NB4 (cell line): ENCODE data around the gene CEP104.

Experiments used
- DNase-seq: peaks from one replicate; pipeline ENCODE4 v3.0.0; 2010; ENCODE audit warnings: low read depth
- H3K4me3 ChIP-seq: one replicate; pipeline ENCODE4 v1.5.1; 2011; ENCODE audit warnings: mild to moderate bottlenecking, low read depth, low read length, moderate library complexity
- MYC ChIP-seq: IDR thresholded peaks from 2 replicates; pipeline ENCODE4 v1.6.1; 2011; ENCODE audit warnings: low read depth, low read length
- POLR2A ChIP-seq: IDR thresholded peaks from 2 replicates; pipeline ENCODE4 v1.6.1; 2011; ENCODE audit warnings: mild to moderate bottlenecking; ENCODE audit not compliant: insufficient read length; ENCODE audit errors: extremely low read depth
- TF ChIP-seq, protein P1 (sequence below): IDR thresholded peaks from one replicate; pipeline ENCODE4 v1.5.1; 2012; ENCODE audit warnings: low read depth, low read length
- TF ChIP-seq, protein P2 (sequence below): IDR thresholded peaks from 2 replicates; pipeline ENCODE4 v1.6.1; 2011; ENCODE audit warnings: low read depth, low read length

CEP104 gene

DNA sequence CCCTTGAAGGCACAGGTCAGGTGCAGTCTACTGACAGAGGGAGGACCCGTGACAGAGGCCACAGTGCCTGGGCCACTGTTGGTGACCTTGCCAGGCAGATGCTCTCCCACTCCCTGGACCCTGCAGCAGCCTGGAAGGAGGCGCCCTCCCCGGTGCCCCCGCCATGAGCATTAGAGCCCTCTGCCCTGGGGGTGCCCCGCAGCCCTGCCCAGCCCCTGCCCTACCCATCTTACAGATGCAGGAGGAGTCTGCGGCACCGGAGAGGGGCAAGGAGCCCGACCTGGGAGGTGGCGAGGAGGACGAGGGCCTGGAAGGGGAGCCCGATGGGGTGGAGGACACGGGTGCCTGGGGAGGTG is 94.2 kb downstream of the CEP104 start:
- TF ChIP-seq POLR2A: no peak
- TF ChIP-seq, protein P1, sequence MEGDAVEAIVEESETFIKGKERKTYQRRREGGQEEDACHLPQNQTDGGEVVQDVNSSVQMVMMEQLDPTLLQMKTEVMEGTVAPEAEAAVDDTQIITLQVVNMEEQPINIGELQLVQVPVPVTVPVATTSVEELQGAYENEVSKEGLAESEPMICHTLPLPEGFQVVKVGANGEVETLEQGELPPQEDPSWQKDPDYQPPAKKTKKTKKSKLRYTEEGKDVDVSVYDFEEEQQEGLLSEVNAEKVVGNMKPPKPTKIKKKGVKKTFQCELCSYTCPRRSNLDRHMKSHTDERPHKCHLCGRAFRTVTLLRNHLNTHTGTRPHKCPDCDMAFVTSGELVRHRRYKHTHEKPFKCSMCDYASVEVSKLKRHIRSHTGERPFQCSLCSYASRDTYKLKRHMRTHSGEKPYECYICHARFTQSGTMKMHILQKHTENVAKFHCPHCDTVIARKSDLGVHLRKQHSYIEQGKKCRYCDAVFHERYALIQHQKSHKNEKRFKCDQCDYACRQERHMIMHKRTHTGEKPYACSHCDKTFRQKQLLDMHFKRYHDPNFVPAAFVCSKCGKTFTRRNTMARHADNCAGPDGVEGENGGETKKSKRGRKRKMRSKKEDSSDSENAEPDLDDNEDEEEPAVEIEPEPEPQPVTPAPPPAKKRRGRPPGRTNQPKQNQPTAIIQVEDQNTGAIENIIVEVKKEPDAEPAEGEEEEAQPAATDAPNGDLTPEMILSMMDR: no peak
- no peak for TF ChIP-seq MYC
- TF ChIP-seq, protein P2, sequence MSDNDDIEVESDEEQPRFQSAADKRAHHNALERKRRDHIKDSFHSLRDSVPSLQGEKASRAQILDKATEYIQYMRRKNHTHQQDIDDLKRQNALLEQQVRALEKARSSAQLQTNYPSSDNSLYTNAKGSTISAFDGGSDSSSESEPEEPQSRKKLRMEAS: no peak
- no peak for DNase-seq
- no peak overlapping the region for H3K4me3 ChIP-seq

DNA sequence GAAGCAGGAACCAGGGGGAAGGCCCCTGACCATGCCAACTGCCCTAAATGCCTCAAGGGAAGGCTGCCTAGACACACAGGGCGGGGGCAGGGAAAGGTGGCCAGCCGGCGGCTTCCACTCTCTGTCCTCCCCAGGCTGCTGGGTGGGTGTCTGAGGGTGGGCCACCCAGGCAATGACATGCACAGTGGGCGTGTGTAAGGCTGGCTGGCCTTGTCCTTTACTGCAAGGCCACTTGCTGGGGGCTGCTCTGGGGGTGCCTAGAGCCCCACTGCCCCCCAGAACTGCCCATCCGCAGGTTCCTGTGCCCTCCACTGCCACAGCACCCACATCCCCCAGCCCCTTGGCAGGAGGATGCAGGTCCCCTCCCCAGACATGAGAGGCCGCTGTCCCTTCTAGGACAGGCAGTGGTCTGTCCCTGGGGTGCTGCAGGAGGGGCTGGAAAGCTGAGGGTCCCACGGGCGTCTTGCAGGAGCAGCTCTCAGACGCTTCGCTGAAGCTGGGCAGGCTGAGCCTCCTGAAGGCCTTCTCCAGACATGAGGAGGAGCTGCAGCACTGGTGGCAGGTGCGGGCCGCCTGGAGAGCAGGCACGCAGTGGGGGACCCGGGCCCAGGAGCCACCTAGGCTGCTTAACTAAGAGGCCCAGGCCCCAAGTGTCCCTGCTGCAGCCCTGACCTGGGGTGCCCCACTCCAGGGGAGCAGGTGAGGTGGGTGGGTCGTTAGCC is 94.7 kb downstream of the CEP104 start:
- no peak overlapping the region for H3K4me3 ChIP-seq
- TF ChIP-seq, protein P2: no peak
- TF ChIP-seq MYC: no peak
- TF ChIP-seq POLR2A: no peak
- TF ChIP-seq, protein P1: no peak
- DNase-seq: no peak
